ENCODE results near the gene CCNB3. TPM values are rescaled to one million over a fixed set of nuclear protein-coding genes. Genes with fewer than 3 reads are reported as not detected.

The CCNB3 gene
- total and polyA plus RNA-seq, 2 of the 4 experiments (the other 2 are of a cell fraction) = 0.09 to 0.18 TPM

DNA sequence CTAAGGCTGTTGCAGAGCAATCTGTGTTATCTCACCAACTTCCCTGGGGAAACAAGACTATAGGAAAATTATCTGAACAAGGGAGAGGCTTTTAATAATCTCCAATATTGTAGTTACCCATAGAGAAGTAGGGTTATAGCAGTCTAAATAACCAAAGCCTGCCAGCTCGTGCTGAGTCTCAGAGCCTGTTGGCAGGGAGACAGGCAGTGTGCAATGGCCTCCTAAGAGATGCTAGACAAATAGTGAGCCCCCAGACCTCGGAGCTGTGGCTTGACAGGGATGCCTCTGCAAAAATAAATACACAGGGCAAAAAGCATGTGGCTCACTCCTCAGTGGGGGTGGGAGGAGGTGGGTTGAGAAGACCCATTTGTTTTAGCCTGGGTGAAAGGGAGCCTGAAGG is 189.3 kb downstream of the CCNB3 start:
- Histone ChIP-seq H3K4me1 (ENCODE audit: control insufficient read depth, insufficient read depth, low read length) (no peaks in the 10 kb centered on the region), H2BK20ac (ENCODE audit: low read depth, low read length) (no peak overlapping the region), H3K56ac (ENCODE audit: extremely low read depth, insufficient read depth, low read length) (no peak overlapping the region), H2AFZ (replicated peaks; ENCODE audit: low read length, poor library complexity) (no peak overlapping the region), H3K9me1 (ENCODE audit: insufficient read depth, low read length) (no peaks in the 10 kb centered on the region), H3K18ac (ENCODE audit: low read depth, low read length) (no peak overlapping the region), H4K5ac (ENCODE audit: low read depth, low read length) (no peak overlapping the region), H3K9ac (ENCODE audit: low read depth, low read length) (no peak overlapping the region), H3K36me3 (ENCODE audit: control insufficient read depth, insufficient read depth, low read length) (no peaks in the 10 kb centered on the region), H2BK120ac (ENCODE audit: low read depth, low read length) (no peak overlapping the region), H3K4me3 (ENCODE audit: insufficient read depth, low read depth, low read length) (no peak overlapping the region), H3K14ac (replicated peaks; ENCODE audit: low read depth, low read length) (no peak overlapping the region), H3K4me2 (ENCODE audit: low read depth, low read length) (no peak overlapping the region), H3K23ac (ENCODE audit: low read depth, low read length) (no peak overlapping the region), H4K8ac (ENCODE audit: low read depth in 2 of 2, low read length in 2 of 2) (no peak overlapping the region), H3K9me3 (ENCODE audit: control insufficient read depth, insufficient read depth, low read length) (no peaks in the 10 kb centered on the region), H2BK15ac (ENCODE audit: low read depth, low read length) (no peak overlapping the region), H4K91ac (ENCODE audit: insufficient read depth, low read depth, low read length) (no peak overlapping the region), H4K20me1 (ENCODE audit: insufficient read depth, low read length) (no peaks in the 10 kb centered on the region), H3K79me1 (ENCODE audit: low read depth in 1 of 2, low read length in 2 of 2) (no peaks in the 10 kb centered on the region), H3K4ac (ENCODE audit: low read depth, low read length) (no peak overlapping the region), H3K27ac (ENCODE audit: insufficient read depth, low read length) (no peak overlapping the region), H2AK9ac (replicated peaks; ENCODE audit: low read depth, low read length, poor library complexity) (no peak overlapping the region), H2BK5ac (ENCODE audit: low read depth, low read length, poor library complexity, severe bottlenecking) (no peak overlapping the region), H3K27me3 (ENCODE audit: control insufficient read depth, insufficient read depth, low read length) (peaks cover 9% of the 10 kb centered on the region), H2AK5ac (ENCODE audit: low read depth, low read length) (no peak overlapping the region)
- ChIA-PET CTCF (no interaction called here), POLR2A (ENCODE audit: unreplicated experiment) (no interaction called here)
- ATAC-seq (ENCODE audit: low read depth) (no peak), DNase-seq (no peak)
- dilution Hi-C loops (cut with HindIII; ENCODE audit: low sequenced_read_pairs, unreplicated experiment) (no loop called here), intact Hi-C loops (cut with micrococcal nuclease) (no loop called here), in situ Hi-C loops (cut with MboI; ENCODE audit: low sequenced_read_pairs) (no loop called here)
- TF ChIP-seq RFX5 (IDR thresholded peaks at IDR 0.05; ENCODE audit: low read depth, low read length) = no peak
- TF ChIP-seq BHLHE40 (IDR thresholded peaks at IDR 0.05; ENCODE audit: low read depth, low read length) = no peak
- no peak for TF ChIP-seq MAZ (IDR thresholded peaks at IDR 0.05; ENCODE audit: borderline replicate concordance, low read depth, low read length)
- no peak for TF ChIP-seq FOS (IDR thresholded peaks at IDR 0.05; ENCODE audit: low read depth, low read length)
- TF ChIP-seq MAFK (IDR thresholded peaks at IDR 0.05; ENCODE audit: low read depth, low read length) = no peak
- no peak for TF ChIP-seq MXI1 (IDR thresholded peaks at IDR 0.05; ENCODE audit: borderline replicate concordance, low read depth, low read length)
- TF ChIP-seq NFE2L2 (IDR thresholded peaks at IDR 0.05; ENCODE audit: low read depth, low read length) = no peak
- TF ChIP-seq SMC3 (IDR thresholded peaks at IDR 0.05; ENCODE audit: low read depth, low read length) = no peak
- TF ChIP-seq, protein P1, sequence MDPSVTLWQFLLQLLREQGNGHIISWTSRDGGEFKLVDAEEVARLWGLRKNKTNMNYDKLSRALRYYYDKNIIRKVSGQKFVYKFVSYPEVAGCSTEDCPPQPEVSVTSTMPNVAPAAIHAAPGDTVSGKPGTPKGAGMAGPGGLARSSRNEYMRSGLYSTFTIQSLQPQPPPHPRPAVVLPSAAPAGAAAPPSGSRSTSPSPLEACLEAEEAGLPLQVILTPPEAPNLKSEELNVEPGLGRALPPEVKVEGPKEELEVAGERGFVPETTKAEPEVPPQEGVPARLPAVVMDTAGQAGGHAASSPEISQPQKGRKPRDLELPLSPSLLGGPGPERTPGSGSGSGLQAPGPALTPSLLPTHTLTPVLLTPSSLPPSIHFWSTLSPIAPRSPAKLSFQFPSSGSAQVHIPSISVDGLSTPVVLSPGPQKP (IDR thresholded peaks at IDR 0.05; ENCODE audit: borderline replicate concordance, low read depth, low read length) = no peak
- BruUV-seq (replicated peaks) = no TSS peak
- WGBS, 2 experiments (ENCODE audit: extremely low coverage in 2 of 2, insufficient read length in 1 of 2) = no CpG with 5 or more reads among the region's 2 CpGs

Small RNA genes within 50 kb of the gene (microRNA-seq; reads per million reads assigned to microRNA genes)
- gene PYY3 (ENCODE audit: insufficient read depth, insufficient read length) (not detected), gene RF00019 (ENCODE audit: insufficient read depth, insufficient read length) (not detected)

Small RNA genes within 50 kb of the gene (small RNA-seq; reads per million reads assigned to genes)
- gene PYY3 = 0 reads per million in 5 experiments
- gene RF00019 = 0 reads per million in 5 experiments

Other genes with a start within 250 kb of the CCNB3 start
- gene AKAP4, start 3.8 kb upstream of the CCNB3 start, total RNA-seq (2012; rRNA removed) = not detected in 2 replicates
- gene AKAP4, start 3.8 kb upstream of the CCNB3 start, polyA plus RNA-seq (2012; rRNA removed) = not detected in 2 replicates